GM13977 (cell line): ENCODE data around the gene HTR2A.

Experiments
- DNase-seq: peaks from one replicate; pipeline ENCODE4 v3.0.0; 2012; ENCODE audit warnings: low spot score
- in situ Hi-C: fragments of 300-500 bp; cut with MboI; formaldehyde crosslinking; loops from one replicate; pipeline ENCODE4 v1.12.0; 2022; ENCODE audit warnings: low sequenced_read_pairs, low pct_unique_long_range_greater_than_20kb, mixed read lengths, inconsistent platforms; ENCODE audit not compliant: unreplicated experiment
- TF ChIP-seq, protein P1 (sequence below): IDR thresholded peaks from 2 replicates; pipeline ENCODE4 v1.5.1; 2012; ENCODE audit warnings: mild to moderate bottlenecking, control low read depth; ENCODE audit not compliant: insufficient read depth; ENCODE audit errors: extremely low read depth, missing control alignments

Gene HTR2A

DNA sequence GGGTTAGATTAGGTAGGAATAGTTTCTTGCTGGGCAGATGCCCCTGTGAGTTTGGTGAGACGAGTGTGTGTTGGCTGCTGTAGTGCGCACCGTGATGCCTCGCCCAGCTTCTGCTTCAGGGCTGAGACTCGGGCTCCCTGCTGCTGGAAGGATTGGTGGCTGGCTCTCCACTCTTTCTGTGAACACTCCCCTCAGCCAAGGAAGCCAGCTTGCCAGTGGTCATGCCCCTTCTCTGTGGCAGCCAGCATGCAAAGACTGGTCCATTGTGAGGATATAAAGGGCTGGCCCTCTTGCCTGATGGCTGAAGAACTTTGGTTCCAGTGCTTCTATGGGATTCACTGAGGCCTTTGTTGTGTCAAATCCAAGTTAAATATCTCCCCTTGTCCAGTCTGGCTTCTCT lies 2.9 kb upstream of the HTR2A start:
- TF ChIP-seq, protein P1, sequence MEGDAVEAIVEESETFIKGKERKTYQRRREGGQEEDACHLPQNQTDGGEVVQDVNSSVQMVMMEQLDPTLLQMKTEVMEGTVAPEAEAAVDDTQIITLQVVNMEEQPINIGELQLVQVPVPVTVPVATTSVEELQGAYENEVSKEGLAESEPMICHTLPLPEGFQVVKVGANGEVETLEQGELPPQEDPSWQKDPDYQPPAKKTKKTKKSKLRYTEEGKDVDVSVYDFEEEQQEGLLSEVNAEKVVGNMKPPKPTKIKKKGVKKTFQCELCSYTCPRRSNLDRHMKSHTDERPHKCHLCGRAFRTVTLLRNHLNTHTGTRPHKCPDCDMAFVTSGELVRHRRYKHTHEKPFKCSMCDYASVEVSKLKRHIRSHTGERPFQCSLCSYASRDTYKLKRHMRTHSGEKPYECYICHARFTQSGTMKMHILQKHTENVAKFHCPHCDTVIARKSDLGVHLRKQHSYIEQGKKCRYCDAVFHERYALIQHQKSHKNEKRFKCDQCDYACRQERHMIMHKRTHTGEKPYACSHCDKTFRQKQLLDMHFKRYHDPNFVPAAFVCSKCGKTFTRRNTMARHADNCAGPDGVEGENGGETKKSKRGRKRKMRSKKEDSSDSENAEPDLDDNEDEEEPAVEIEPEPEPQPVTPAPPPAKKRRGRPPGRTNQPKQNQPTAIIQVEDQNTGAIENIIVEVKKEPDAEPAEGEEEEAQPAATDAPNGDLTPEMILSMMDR = no peak
- no peak for DNase-seq
- in situ Hi-C loops = loop anchor here (25.0 kb wide), 1 partner anchor 688 kb away; no protein-coding TSS in a partner anchor

DNA sequence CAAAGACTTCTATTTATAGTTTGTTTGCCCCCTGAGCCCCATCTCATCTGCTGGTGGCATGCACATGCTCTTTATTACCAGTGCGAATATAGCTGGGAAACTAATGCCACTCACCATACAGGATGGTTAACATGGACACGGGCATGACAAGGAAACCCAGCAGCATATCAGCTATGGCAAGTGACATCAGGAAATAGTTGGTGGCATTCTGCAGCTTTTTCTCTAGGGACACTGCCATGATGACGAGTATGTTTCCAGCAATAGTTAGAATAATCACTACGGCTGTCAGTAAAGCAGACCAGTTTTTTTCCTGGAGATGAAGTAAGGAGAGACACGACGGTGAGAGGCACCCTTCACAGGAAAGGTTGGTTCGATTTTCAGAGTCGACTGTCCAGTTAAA lies 1.5 kb downstream of the HTR2A start:
- in situ Hi-C loops = loop anchor here (25.0 kb wide), 1 partner anchor 692 kb away; no protein-coding TSS in a partner anchor
- DNase-seq = no peak
- TF ChIP-seq, protein P1 = no peak

DNA sequence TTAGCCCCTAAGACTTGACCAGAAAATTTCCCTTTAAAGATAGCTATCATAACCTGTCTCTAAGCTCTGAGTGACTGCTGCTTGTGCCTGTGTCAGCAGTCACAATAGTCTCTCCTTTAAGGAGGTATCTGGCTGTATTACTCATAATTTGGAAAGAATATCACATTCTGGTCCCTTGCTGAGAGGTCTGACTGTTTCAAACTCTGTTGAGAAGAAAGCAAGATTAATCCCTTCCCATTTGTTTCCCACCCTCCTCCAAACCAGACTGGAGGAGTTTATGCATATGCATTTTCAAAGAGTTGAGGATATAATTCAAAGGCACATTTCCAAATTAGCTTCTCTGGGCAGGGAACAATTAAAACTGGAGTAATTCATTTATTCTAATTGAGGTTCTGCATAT lies 2.3 kb downstream of the HTR2A start:
- no peak for DNase-seq
- TF ChIP-seq, protein P1 = no peak
- in situ Hi-C loops = loop anchor here (25.0 kb wide), 1 partner anchor 693 kb away; no protein-coding TSS in a partner anchor

DNA sequence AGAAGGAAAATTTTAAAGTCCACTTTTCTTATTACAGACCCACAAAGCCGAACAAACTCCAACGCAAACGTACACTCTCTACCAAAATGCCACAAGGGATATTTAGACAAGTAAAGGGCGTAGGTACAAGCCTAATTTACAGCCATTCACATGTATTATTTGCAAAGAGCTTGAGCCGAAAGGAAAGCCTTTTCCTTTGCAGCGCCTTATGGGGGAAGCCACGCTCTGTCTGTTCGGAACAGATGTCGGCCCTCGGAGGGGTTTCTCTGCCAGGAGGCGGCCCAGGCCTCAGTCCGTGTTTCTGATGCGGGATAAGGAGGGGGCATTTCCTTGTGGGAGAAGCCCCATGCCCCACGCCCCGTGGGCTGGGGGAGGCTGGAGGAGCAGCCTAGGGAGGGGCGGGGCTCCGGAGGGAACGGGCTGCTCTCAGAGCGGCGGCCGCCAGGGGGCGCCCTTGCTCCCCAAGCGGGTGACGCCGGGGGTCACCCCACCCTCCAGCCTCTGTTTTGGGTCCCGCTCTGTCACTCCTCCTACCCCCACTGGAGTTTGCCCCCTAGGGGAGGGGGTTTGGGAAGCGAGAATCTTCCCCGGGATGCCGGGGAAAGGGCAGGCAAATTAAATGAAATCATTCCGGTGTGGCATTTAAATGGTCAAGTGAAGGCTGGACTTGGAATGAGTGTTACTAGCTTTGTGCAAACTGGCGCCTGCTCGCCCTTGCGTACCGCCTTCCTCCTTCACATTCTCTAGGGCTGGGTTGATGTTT lies 2.9 kb downstream of the HTR2A start:
- TF ChIP-seq, protein P1 = peak; percentile 84
- peak; percentile 82 for DNase-seq
- in situ Hi-C loops = loop anchor here (25.0 kb wide), 1 partner anchor 693 kb away; no protein-coding TSS in a partner anchor

DNA sequence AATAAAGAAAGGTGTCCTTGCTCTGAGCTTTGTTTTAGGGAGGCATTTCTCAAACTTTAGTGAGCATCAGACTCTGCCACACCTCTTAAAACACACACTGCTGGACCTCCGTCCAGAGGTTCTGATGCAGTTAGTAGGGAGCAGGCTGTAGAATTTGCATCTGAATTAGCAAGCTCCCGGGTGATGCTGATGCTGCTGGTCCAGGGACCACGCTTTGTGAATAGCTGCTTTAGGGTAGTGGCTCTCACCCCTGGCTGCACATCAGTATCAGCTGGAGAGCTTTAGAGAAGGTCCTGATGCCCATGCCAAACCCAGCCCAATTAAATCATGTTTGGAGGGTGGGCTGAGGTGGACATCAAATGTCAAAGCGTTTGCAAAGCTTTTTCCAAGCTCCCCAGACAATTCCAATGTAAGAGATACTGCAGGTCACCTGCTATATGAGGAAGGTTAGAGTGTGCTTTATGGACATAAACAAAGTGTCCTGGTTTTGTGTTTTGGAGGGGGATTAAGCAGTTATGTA lies 3.6 kb downstream of the HTR2A start:
- in situ Hi-C loops = loop anchor here (25.0 kb wide), 1 partner anchor 694 kb away; no protein-coding TSS in a partner anchor
- no peak for DNase-seq
- TF ChIP-seq, protein P1 = no peak

DNA sequence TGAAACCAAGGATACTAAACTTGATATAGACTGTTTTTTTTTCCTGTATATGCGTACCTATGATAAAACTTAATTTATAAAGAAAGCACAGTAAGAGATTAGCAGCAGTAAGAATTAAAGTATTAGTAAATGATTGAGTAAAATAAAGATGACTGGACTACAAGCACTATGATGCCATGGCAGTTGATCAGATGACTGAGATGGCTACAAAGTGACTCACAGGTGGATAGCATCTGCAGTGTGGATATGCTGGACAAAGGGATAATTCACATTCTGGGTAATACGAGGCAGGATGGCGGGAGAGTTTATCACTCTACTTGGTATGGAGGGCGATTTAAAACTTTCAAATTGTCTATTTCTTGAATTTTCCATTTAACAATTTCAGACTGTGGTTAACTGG lies 11.8 kb downstream of the HTR2A start:
- TF ChIP-seq, protein P1 = no peak
- in situ Hi-C loops = loop anchor here (25.0 kb wide), 1 partner anchor 702 kb away; no protein-coding TSS in a partner anchor
- no peak for DNase-seq
